PC-9 (cell line): Measurements from ENCODE around the gene S100A6. TPM values are rescaled to one million over a fixed set of nuclear protein-coding genes. Genes with fewer than 3 reads are reported as not detected.
"Not testable (repeated sequence)": the region's sequence is repeated elsewhere in the genome, so short reads cannot be mapped to it uniquely, and the experiment has no call there.

Source experiments
- Bru-seq: library from RNA; stranded (reverse); fragments of 400-500 nt; gene quantifications from one replicate; lab custom pipeline; 2021; lab: Mats Ljungman, UMichigan
- BruChase-seq, 2 experiments: library from RNA; stranded (reverse); fragments of 400-500 nt; gene quantifications; one replicate each; lab custom pipeline; 2021; lab: Mats Ljungman, UMichigan
- BruUV-seq: library from RNA; stranded (reverse); fragments of 400-500 nt; replicated peaks from 2 replicates; lab custom pipeline; 2021; lab: Mats Ljungman, UMichigan
- CTCF ChIA-PET: fragments of 300-600 bp; sonication (Branson Sonifier 250); formaldehyde crosslinking; loops from one replicate; lab custom pipeline; 2022; ENCODE audit warnings: antibody characterized with exemption; lab: Charles Lee
- POLR2A ChIA-PET: fragments of 300-600 bp; sonication (Branson Sonifier 250); formaldehyde crosslinking; loops from one replicate; lab custom pipeline; 2022; ENCODE audit warnings: antibody characterized with exemption; ENCODE audit not compliant: unreplicated experiment; lab: Charles Lee
- DNase-seq, 2 experiments: peaks; one replicate each; pipeline versions ENCODE4 v3.0.0 to v3.0.0-alpha.2; 2015 to 2022; ENCODE audit warnings: mixed read lengths in 1 of 2
- H2AFZ ChIP-seq: fragments of 200-600 bp; sonication (generic); 2 replicates; pipeline ENCODE4 v1.8.1; 2017; ENCODE audit warnings: antibody characterized with exemption
- H3F3A ChIP-seq: fragments of 200-600 bp; sonication (generic); 2 replicates; pipeline ENCODE4 v1.8.1; 2017; ENCODE audit warnings: antibody characterized with exemption, mild to moderate bottlenecking, low read depth; ENCODE audit not compliant: insufficient read depth
- H3K27ac ChIP-seq: fragments of 200-600 bp; sonication (generic); 2 replicates; pipeline ENCODE4 v1.6.1; 2016; ENCODE audit warnings: mixed run types
- H3K27me3 ChIP-seq: fragments of 200-600 bp; sonication (generic); 2 replicates; pipeline ENCODE4 v1.6.1; 2016; ENCODE audit warnings: low read depth, mixed run types; ENCODE audit not compliant: insufficient read depth
- H3K36me3 ChIP-seq: fragments of 200-600 bp; sonication (generic); 2 replicates; pipeline ENCODE4 v1.6.1; 2016; ENCODE audit warnings: low read depth, mixed run types
- H3K4me1 ChIP-seq: fragments of 200-600 bp; sonication (generic); replicated peaks from 2 replicates; pipeline ENCODE4 v1.6.1; 2016; ENCODE audit warnings: mixed run types; ENCODE audit not compliant: insufficient read depth
- H3K4me2 ChIP-seq: fragments of 200-600 bp; sonication (generic); 2 replicates; pipeline ENCODE4 v1.6.1; 2017; ENCODE audit warnings: mixed run types
- H3K4me3 ChIP-seq: fragments of 200-600 bp; sonication (generic); 2 replicates; pipeline ENCODE4 v1.6.1; 2016; ENCODE audit warnings: mixed run types
- H3K79me2 ChIP-seq: fragments of 200-600 bp; sonication (generic); 2 replicates; pipeline ENCODE4 v1.6.1; 2017; ENCODE audit warnings: low read depth, mixed run types
- H3K9me2 ChIP-seq: fragments of 200-600 bp; sonication (generic); 2 replicates; pipeline ENCODE4 v1.8.1; 2017; ENCODE audit warnings: mild to moderate bottlenecking; ENCODE audit not compliant: insufficient read depth
- H3K9me3 ChIP-seq: fragments of 200-600 bp; sonication (generic); 2 replicates; pipeline ENCODE4 v1.8.1; 2016; ENCODE audit warnings: low read depth; ENCODE audit not compliant: insufficient read depth
- H4K20me1 ChIP-seq: fragments of 200-600 bp; sonication (generic); 2 replicates; pipeline ENCODE4 v1.8.1; 2017; ENCODE audit not compliant: insufficient read depth
- CTCF ChIP-seq: fragments of 200-600 bp; sonication (generic); conservative IDR thresholded peaks from 2 replicates; pipeline ENCODE4 v1.6.1; 2017; ENCODE audit warnings: mixed run types, antibody characterized with exemption, mild to moderate bottlenecking, moderate library complexity
- EZH2 ChIP-seq: fragments of 200-600 bp; sonication (generic); IDR thresholded peaks from 2 replicates; pipeline ENCODE4 v1.8.0; 2017; ENCODE audit warnings: antibody characterized with exemption, low read depth
- intact Hi-C: fragments of 100-400 bp; cut with micrococcal nuclease; formaldehyde crosslinking; loops from one replicate; pipeline ENCODE4 v1.10.0; 2022; ENCODE audit not compliant: unreplicated experiment
- long read RNA-seq: library from polyadenylated mRNA; stranded (forward); transcript quantifications from one replicate; pipeline ENCODE4 v2.0.0, GENCODE V29; 2022
- total RNA-seq: library from RNA; stranded (reverse); gene quantifications from 2 replicates; pipeline ENCODE4 v1.2.3, GENCODE V29; 2021

Gene S100A6
- total RNA-seq, result 873 and 994 TPM in 2 replicates
- percentile 98 among the genes with signal in this experiment for Bru-seq, nascent RNA
- percentile 99 among the genes with signal in this experiment for BruChase-seq, experiment 1, labeled RNA remaining after a 2-hour chase
- percentile 99 among the genes with signal in this experiment for BruChase-seq, experiment 2, labeled RNA remaining after a 6-hour chase
- long read RNA-seq, transcript S100A6-205 (3 exons, 673 nt), result minor isoform, 39 of 1,914 reads
- long read RNA-seq, transcript S100A6-201 (3 exons, 665 nt), result major isoform, 1,783 of 1,914 reads
- long read RNA-seq, transcript S100A6-203 (3 exons, 479 nt), result minor isoform, 10 of 1,914 reads
- long read RNA-seq, partial matches to known transcripts, result 45 of 1,914 reads
- long read RNA-seq, other reads (novel, unspliced or antisense), result 37 of 1,914 reads

- H3K27me3 ChIP-seq, result no peaks in the 10 kb centered on the region
- peak within 1 kb of the TSS; percentile 85 for H3K4me3 ChIP-seq
- no peaks in the 10 kb centered on the region for H3K9me2 ChIP-seq
- peaks cover 79% of the 10 kb centered on the region for H3F3A ChIP-seq
- peaks cover 68% of the 10 kb centered on the region for H3K4me1 ChIP-seq
- H3K36me3 ChIP-seq, result peaks cover 11% of the 10 kb centered on the region
- TF ChIP-seq EZH2 (no peak), CTCF (no peak; the same call in 1 of the 2 replicates)
- H3K9me3 ChIP-seq, result no peaks in the 10 kb centered on the region
- H3K27ac ChIP-seq, result peak within 1 kb of the TSS; percentile 81
- POLR2A ChIA-PET, result interaction anchor here (0.5 to 2.1 kb wide), 14 partner anchors 10 to 1988 kb away, joined by 3 to 25 read pairs (median 6); partner anchors contain the start of genes S100A16 and S100A4
- TSS peak; percentile 65 for BruUV-seq
- peak within 1 kb of the TSS; percentile 97 for H3K4me2 ChIP-seq
- H2AFZ ChIP-seq, result peak within 1 kb of the TSS; percentile 18; the same call in 1 of the 2 replicates
- peaks cover 10% of the 10 kb centered on the region for H4K20me1 ChIP-seq
- CTCF ChIA-PET, result interaction anchor here (0.7 to 2.2 kb wide), 3 partner anchors 31 to 37 kb away, joined by 3 to 12 read pairs (median 4); no protein-coding TSS in a partner anchor
- DNase-seq, result peak; percentile 51 to 56
- H3K79me2 ChIP-seq, result peaks cover 21% of the 10 kb centered on the region
- intact Hi-C loops, result loop anchor here (1.0 to 10.0 kb wide), 2 partner anchors 9 to 429 kb away; partner anchors contain the start of genes CREB3L4 and SLC39A1
These were observed at the start of gene S100A6 for GRCh38 chr1:153535242-153536011. Gene S100A6 (minus strand): TSS chr1:153535991. CDS start chr1:153535339, 652 bp downstream.

- Histone ChIP-seq H3K9me3 (no peaks in the 10 kb centered on the region), H3K4me2 (no peak overlapping the region), H3K4me1 (peaks cover 17% of the 10 kb centered on the region), H3K27ac (no peak overlapping the region), H3K36me3 (no peaks in the 10 kb centered on the region), H3K4me3 (no peak overlapping the region), H3K9me2 (no peaks in the 10 kb centered on the region), H3F3A (no peaks in the 10 kb centered on the region; the same call in 1 of the 2 replicates), H2AFZ (no peak overlapping the region), H4K20me1 (no peaks in the 10 kb centered on the region), H3K27me3 (no peaks in the 10 kb centered on the region), H3K79me2 (no peaks in the 10 kb centered on the region)
- CTCF ChIA-PET, result interaction anchor here (0.5 to 0.9 kb wide), 2 partner anchors 42 to 66 kb away, joined by 3 to 4 read pairs; partner anchors contain the start of gene S100A13
- POLR2A ChIA-PET, result interaction anchor here (0.7 kb wide), 1 partner anchor 521 kb away, joined by 5 read pairs; no protein-coding TSS in a partner anchor
- TF ChIP-seq EZH2 (no peak), CTCF (no peak)
- intact Hi-C loops, result no loop called here
- no TSS peak for BruUV-seq
- DNase-seq, result no peak
These were observed 49.2 kb upstream of the S100A6 start for GRCh38 chr1:153585006-153585405.

GRCh38 chr1:153583976-153584375, 48.2 kb upstream of the S100A6 start:
- no peaks in the 10 kb centered on the region for H3K27me3 ChIP-seq
- no peaks in the 10 kb centered on the region for H3K9me2 ChIP-seq
- no peaks in the 10 kb centered on the region; the same call in 1 of the 2 replicates for H3F3A ChIP-seq
- ChIA-PET CTCF (no interaction called here), POLR2A (no interaction called here)
- H4K20me1 ChIP-seq, result no peaks in the 10 kb centered on the region
- DNase-seq, result no peak
- no peaks in the 10 kb centered on the region for H3K79me2 ChIP-seq
- H2AFZ ChIP-seq, result no peak overlapping the region
- TF ChIP-seq CTCF, result no peak
- no peak for TF ChIP-seq EZH2
- peaks cover 17% of the 10 kb centered on the region for H3K4me1 ChIP-seq
- H3K4me2 ChIP-seq, result no peak overlapping the region
- no peaks in the 10 kb centered on the region for H3K36me3 ChIP-seq
- intact Hi-C loops, result no loop called here
- H3K9me3 ChIP-seq, result no peaks in the 10 kb centered on the region
- BruUV-seq, result no TSS peak
- H3K27ac ChIP-seq, result no peak overlapping the region
- H3K4me3 ChIP-seq, result no peak overlapping the region

- H3K9me3 ChIP-seq, H3K36me3 ChIP-seq, H3K79me2 ChIP-seq, CTCF ChIA-PET, H3K9me2 ChIP-seq, H3K4me2 ChIP-seq, H2AFZ ChIP-seq, H3K27ac ChIP-seq, H3F3A ChIP-seq, H3K27me3 ChIP-seq, POLR2A ChIA-PET, BruUV-seq, H3K4me3 ChIP-seq, H4K20me1 ChIP-seq, DNase-seq, intact Hi-C loops: not testable (repeated sequence)
- peaks cover 17% of the 10 kb centered on the region for H3K4me1 ChIP-seq
These were observed 47.7 kb upstream of the S100A6 start for GRCh38 chr1:153583514-153583913.
